GM23338 (cell line): Measurements from ENCODE around the gene KLHL28. TPM values are rescaled to one million over a fixed set of nuclear protein-coding genes. Genes with fewer than 3 reads are reported as not detected.

Source experiments
- ATAC-seq: fragments of 200-7000 bp; cut with Tn5 transposase; 3 replicates; pipeline ENCODE4 v1.9.1; 2020
- DNase-seq: peaks from one replicate; pipeline ENCODE4 v3.0.0-alpha.2; 2015; ENCODE audit warnings: low spot score
- H2AFZ ChIP-seq: fragments of 200-600 bp; sonication (generic); 2 replicates; pipeline ENCODE4 v1.8.0; 2016; ENCODE audit warnings: antibody characterized with exemption, mild to moderate bottlenecking, moderate library complexity
- H3F3A ChIP-seq: fragments of 200-600 bp; sonication (generic); replicated peaks from 2 replicates; pipeline ENCODE4 v1.8.0; 2017; ENCODE audit warnings: antibody characterized with exemption, mixed run types, low read depth
- H3K27ac ChIP-seq: fragments of 200-600 bp; sonication (generic); 2 replicates; pipeline ENCODE4 v1.6.1; 2016; ENCODE audit warnings: low read depth
- H3K27me3 ChIP-seq: fragments of 200-600 bp; sonication (generic); 2 replicates; pipeline ENCODE4 v1.8.0; 2016; ENCODE audit warnings: mild to moderate bottlenecking, mixed run types, moderate library complexity; ENCODE audit not compliant: insufficient read depth
- H3K36me3 ChIP-seq: fragments of 200-600 bp; sonication (generic); 2 replicates; pipeline ENCODE4 v1.8.0; 2016; ENCODE audit warnings: mild to moderate bottlenecking; ENCODE audit not compliant: insufficient read depth
- H3K4me1 ChIP-seq: fragments of 200-600 bp; sonication (generic); 2 replicates; pipeline ENCODE4 v1.8.0; 2016; ENCODE audit warnings: mild to moderate bottlenecking, moderate library complexity; ENCODE audit not compliant: insufficient read depth
- H3K4me2 ChIP-seq: fragments of 200-600 bp; sonication (generic); 2 replicates; pipeline ENCODE4 v1.7.1; 2017; ENCODE audit warnings: mixed run types
- H3K4me3 ChIP-seq: fragments of 200-600 bp; sonication (generic); 2 replicates; pipeline ENCODE4 v1.6.1; 2016; ENCODE audit warnings: mixed run types
- H3K79me2 ChIP-seq: fragments of 200-600 bp; sonication (generic); replicated peaks from 2 replicates; pipeline ENCODE4 v1.8.0; 2017; ENCODE audit warnings: mild to moderate bottlenecking; ENCODE audit not compliant: insufficient read depth
- H3K9me2 ChIP-seq: fragments of 200-600 bp; sonication (generic); 2 replicates; pipeline ENCODE4 v1.8.0; 2017; ENCODE audit not compliant: insufficient read depth
- H4K20me1 ChIP-seq: fragments of 200-600 bp; sonication (generic); replicated peaks from 2 replicates; pipeline ENCODE4 v1.8.0; 2017; ENCODE audit warnings: mild to moderate bottlenecking; ENCODE audit not compliant: insufficient read depth
- H3K27ac Mint-ChIP-seq: 2 replicates; pipeline ENCODE4 v1.8.0; 2020; ENCODE audit warnings: inconsistent platforms, mild to moderate bottlenecking, moderate library complexity, mixed read lengths
- H3K27me3 Mint-ChIP-seq: 3 replicates; pipeline ENCODE4 v1.8.0; 2022; ENCODE audit warnings: low read depth, mild to moderate bottlenecking, moderate library complexity, mixed read lengths, inconsistent platforms; ENCODE audit not compliant: insufficient read depth, poor library complexity
- H3K36me3 Mint-ChIP-seq: 3 replicates; pipeline ENCODE4 v1.8.0; 2021; ENCODE audit warnings: low read depth, mild to moderate bottlenecking, inconsistent platforms, moderate library complexity, mixed read lengths
- H3K4me1 Mint-ChIP-seq: 3 replicates; pipeline ENCODE4 v1.8.0; 2020; ENCODE audit warnings: mild to moderate bottlenecking, inconsistent platforms, mixed read lengths
- H3K4me3 Mint-ChIP-seq: 3 replicates; pipeline ENCODE4 v1.8.0; 2021; ENCODE audit warnings: moderate library complexity, mild to moderate bottlenecking, inconsistent platforms, mixed read lengths
- H3K9me3 Mint-ChIP-seq: 3 replicates; pipeline ENCODE4 v1.8.0; 2020; ENCODE audit warnings: moderate library complexity, mild to moderate bottlenecking, inconsistent platforms, mixed read lengths
- CREB1 ChIP-seq: fragments of 250-450 bp; sonication (Bioruptor Pico); IDR thresholded peaks from 2 replicates; pipeline ENCODE4 v1.5.0; 2020; ENCODE audit warnings: low read depth, mild to moderate bottlenecking, moderate library complexity
- CTCF ChIP-seq, 2 experiments: fragments of 200-600 bp in 1 of 2; sonication (generic) in 1 of 2; conservative IDR thresholded peaks; 2 replicates each; pipeline versions ENCODE4 v1.5.1 to v1.6.1; 2016 to 2017; ENCODE audit warnings: antibody characterized with exemption in 2 of 2, low read depth in 2 of 2, mild to moderate bottlenecking in 2 of 2, moderate library complexity in 1 of 2
- ETS1 ChIP-seq: IDR thresholded peaks from 2 replicates; pipeline ENCODE4 v1.6.1; 2016; ENCODE audit warnings: antibody characterized with exemption
- EZH2 ChIP-seq: fragments of 200-600 bp; sonication (generic); IDR thresholded peaks from one replicate; pipeline ENCODE4 v1.8.0; 2017; ENCODE audit warnings: antibody characterized with exemption, mild to moderate bottlenecking, low read depth; ENCODE audit not compliant: unreplicated experiment
- EZH2phosphoT487 ChIP-seq: fragments of 200-600 bp; sonication (generic); IDR thresholded peaks from one replicate; pipeline ENCODE4 v1.8.1; 2018; ENCODE audit warnings: antibody characterized with exemption; ENCODE audit not compliant: unreplicated experiment
- JUNB ChIP-seq: IDR thresholded peaks from one replicate; pipeline ENCODE4 v1.6.1; 2016; ENCODE audit warnings: antibody characterized with exemption; ENCODE audit not compliant: unreplicated experiment
- NANOG ChIP-seq: IDR thresholded peaks from 2 replicates; pipeline ENCODE4 v1.6.1; 2016; ENCODE audit warnings: antibody characterized with exemption, borderline replicate concordance
- POLR2AphosphoS5 ChIP-seq: IDR thresholded peaks from 2 replicates; pipeline ENCODE4 v1.6.1; 2016; ENCODE audit warnings: antibody characterized with exemption, low read depth
- REST ChIP-seq: IDR thresholded peaks from one replicate; pipeline ENCODE4 v1.6.1; 2018; ENCODE audit warnings: antibody characterized with exemption; ENCODE audit not compliant: unreplicated experiment
- STAT1 ChIP-seq: IDR thresholded peaks from one replicate; pipeline ENCODE4 v1.6.1; 2016; ENCODE audit warnings: antibody characterized with exemption; ENCODE audit not compliant: unreplicated experiment
- ZNF114 ChIP-seq: fragments of 250-450 bp; sonication (Bioruptor Pico); IDR thresholded peaks from 2 replicates; pipeline ENCODE4 v1.5.0; 2020; ENCODE audit warnings: mild to moderate bottlenecking, moderate library complexity
- ZNF331 ChIP-seq: fragments of 250-450 bp; sonication (Bioruptor Pico); IDR thresholded peaks from 2 replicates; pipeline ENCODE4 v1.5.0; 2020; ENCODE audit warnings: low read depth, mild to moderate bottlenecking, moderate library complexity
- ZNF462 ChIP-seq: fragments of 250-450 bp; sonication (Bioruptor Pico); IDR thresholded peaks from 2 replicates; pipeline ENCODE4 v1.5.0; 2020; ENCODE audit warnings: mild to moderate bottlenecking, moderate library complexity
- polyA plus RNA-seq: library from polyadenylated mRNA; unstranded; fragments of >200 nt; fragmentation: Nextera tagmentation; extraction: Ambion mirVana; gene quantifications from 2 replicates; pipeline ENCODE4 v1.2.1, GENCODE V29; 2016
- total RNA-seq: library from RNA; depleted of rRNA; stranded (reverse); fragments of >200 nt; shearing (Covaris generic); gene quantifications from 2 replicates; pipeline ENCODE4 v1.2.3, GENCODE V29; 2014

KLHL28 gene
- total and polyA plus RNA-seq, 2 experiments from 2014 or later: 7.7 to 10.6 TPM

GRCh38 chr14:44955528-44955927 is 6.2 kb downstream of the KLHL28 start:
- Histone ChIP-seq H3K4me3 (no peak overlapping the region), H3K27me3 (no peaks in the 10 kb centered on the region), H3K4me2 (no peak overlapping the region), H4K20me1 (no peaks in the 10 kb centered on the region; the same call in 1 of the 2 replicates), H3K79me2 (peaks cover 81% of the 10 kb centered on the region), H3K9me2 (no peaks in the 10 kb centered on the region), H3K36me3 (no peaks in the 10 kb centered on the region), H3K27ac (no peak overlapping the region), H3F3A (no peaks in the 10 kb centered on the region), H3K4me1 (peaks cover 12% of the 10 kb centered on the region; the same call in 1 of the 2 replicates), H2AFZ (no peak overlapping the region)
- Mint-ChIP-seq H3K4me3 (no peak overlapping the region), H3K27ac (no peak overlapping the region), H3K4me1 (peaks cover 10% of the 10 kb centered on the region; the same call in 2 of the 3 replicates), H3K36me3 (no peaks in the 10 kb centered on the region; the same call in 2 of the 3 replicates), H3K9me3 (no peaks in the 10 kb centered on the region), H3K27me3 (no peaks in the 10 kb centered on the region)
- no peak for TF ChIP-seq NANOG
- no peak for TF ChIP-seq ZNF331
- TF ChIP-seq POLR2AphosphoS5: no peak
- no peak for TF ChIP-seq EZH2phosphoT487
- TF ChIP-seq ZNF462 (CRISPR knock-in tag): no peak
- TF ChIP-seq ETS1: no peak
- TF ChIP-seq STAT1: no peak
- TF ChIP-seq REST: no peak
- no peak for TF ChIP-seq CREB1 (CRISPR knock-in tag)
- TF ChIP-seq JUNB: no peak
- TF ChIP-seq CTCF (conservative IDR thresholded peaks at IDR 0.05; ENCODE audit: low read depth in 2 of 2): no peak
- TF ChIP-seq ZNF114 (CRISPR knock-in tag): no peak
- TF ChIP-seq EZH2: no peak
- ATAC-seq (no peak), DNase-seq (no peak)
